IMR-90 (cell line): ENCODE results near the gene CDK6.

Experiments
- BHLHE40 ChIP-seq: fragments of 150-350 bp; IDR thresholded peaks from 2 replicates; pipeline ENCODE4 v1.6.1; 2016; ENCODE audit warnings: mild to moderate bottlenecking, low read depth, low read length
- CEBPB ChIP-seq: IDR thresholded peaks from 2 replicates; pipeline ENCODE4 v1.6.1; 2012; ENCODE audit warnings: low read depth, low read length, improper control_type of control experiment
- CHD1 ChIP-seq: IDR thresholded peaks from 2 replicates; pipeline ENCODE4 v1.6.1; 2012; ENCODE audit warnings: low read depth, low read length, improper control_type of control experiment
- FOS ChIP-seq: fragments of 150-350 bp; IDR thresholded peaks from 2 replicates; pipeline ENCODE4 v1.6.1; 2016; ENCODE audit warnings: low read depth, low read length
- MAFK ChIP-seq: IDR thresholded peaks from 2 replicates; pipeline ENCODE4 v1.6.1; 2012; ENCODE audit warnings: low read depth, low read length, improper control_type of control experiment
- NFE2L2 ChIP-seq: fragments of 150-350 bp; IDR thresholded peaks from 2 replicates; pipeline ENCODE4 v1.6.1; 2016; ENCODE audit warnings: low read depth, mild to moderate bottlenecking, low read length
- POLR2A ChIP-seq: IDR thresholded peaks from 2 replicates; pipeline ENCODE4 v1.6.1; 2012; ENCODE audit warnings: mild to moderate bottlenecking, low read depth, low read length
- RAD21 ChIP-seq: IDR thresholded peaks from 2 replicates; pipeline ENCODE4 v1.6.1; 2012; ENCODE audit warnings: low read length, improper control_type of control experiment
- RCOR1 ChIP-seq: IDR thresholded peaks from 2 replicates; pipeline ENCODE4 v1.6.1; 2012; ENCODE audit warnings: mild to moderate bottlenecking, low read length, improper control_type of control experiment; ENCODE audit not compliant: insufficient replicate concordance
- RFX5 ChIP-seq: IDR thresholded peaks from 2 replicates; pipeline ENCODE4 v1.8.0; 2012; ENCODE audit warnings: low read depth, mild to moderate bottlenecking, low read length, moderate library complexity
- SMC3 ChIP-seq: fragments of 150-350 bp; IDR thresholded peaks from 2 replicates; pipeline ENCODE4 v1.6.1; 2016; ENCODE audit warnings: low read depth, mild to moderate bottlenecking, antibody characterized with exemption, low read length, moderate library complexity
- TF ChIP-seq, protein P1 (sequence below): conservative IDR thresholded peaks from 2 replicates; pipeline ENCODE4 v1.5.1; 2012; ENCODE audit warnings: mild to moderate bottlenecking, low read depth, low read length, improper control_type of control experiment
- TF ChIP-seq, protein P2 (sequence below): fragments of 150-350 bp; IDR thresholded peaks from 2 replicates; pipeline ENCODE4 v1.6.1; 2017; ENCODE audit warnings: mild to moderate bottlenecking, antibody characterized with exemption, low read length, low read depth
- TF ChIP-seq, protein P3 (sequence below): fragments of 150-350 bp; IDR thresholded peaks from 2 replicates; pipeline ENCODE4 v1.6.1; 2016; ENCODE audit warnings: low read depth, mild to moderate bottlenecking, low read length, moderate library complexity, borderline replicate concordance

DNA sequence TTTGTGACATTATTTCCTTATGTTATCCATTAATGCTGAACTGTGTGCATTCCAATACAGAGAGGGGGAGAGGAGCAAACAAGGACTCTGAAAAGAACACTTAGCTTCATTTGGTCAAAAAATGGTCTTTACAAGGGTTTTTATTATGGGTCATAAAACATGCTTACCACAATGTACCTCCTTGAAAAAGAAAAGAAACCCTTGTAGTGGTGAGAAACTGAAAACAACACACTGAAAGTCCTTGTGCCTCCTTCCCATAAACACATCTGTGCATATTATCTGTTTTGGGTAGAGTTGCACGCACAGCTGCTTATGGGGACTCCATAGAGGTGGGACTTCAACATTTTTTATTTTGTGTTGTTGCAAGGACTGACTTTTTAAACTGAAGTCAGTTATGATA, 98.7 kb downstream of the CDK6 start:
- TF ChIP-seq, protein P1, sequence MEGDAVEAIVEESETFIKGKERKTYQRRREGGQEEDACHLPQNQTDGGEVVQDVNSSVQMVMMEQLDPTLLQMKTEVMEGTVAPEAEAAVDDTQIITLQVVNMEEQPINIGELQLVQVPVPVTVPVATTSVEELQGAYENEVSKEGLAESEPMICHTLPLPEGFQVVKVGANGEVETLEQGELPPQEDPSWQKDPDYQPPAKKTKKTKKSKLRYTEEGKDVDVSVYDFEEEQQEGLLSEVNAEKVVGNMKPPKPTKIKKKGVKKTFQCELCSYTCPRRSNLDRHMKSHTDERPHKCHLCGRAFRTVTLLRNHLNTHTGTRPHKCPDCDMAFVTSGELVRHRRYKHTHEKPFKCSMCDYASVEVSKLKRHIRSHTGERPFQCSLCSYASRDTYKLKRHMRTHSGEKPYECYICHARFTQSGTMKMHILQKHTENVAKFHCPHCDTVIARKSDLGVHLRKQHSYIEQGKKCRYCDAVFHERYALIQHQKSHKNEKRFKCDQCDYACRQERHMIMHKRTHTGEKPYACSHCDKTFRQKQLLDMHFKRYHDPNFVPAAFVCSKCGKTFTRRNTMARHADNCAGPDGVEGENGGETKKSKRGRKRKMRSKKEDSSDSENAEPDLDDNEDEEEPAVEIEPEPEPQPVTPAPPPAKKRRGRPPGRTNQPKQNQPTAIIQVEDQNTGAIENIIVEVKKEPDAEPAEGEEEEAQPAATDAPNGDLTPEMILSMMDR, result no peak
- TF ChIP-seq POLR2A, result no peak
- no peak for TF ChIP-seq RCOR1
- no peak for TF ChIP-seq NFE2L2
- TF ChIP-seq, protein P2, sequence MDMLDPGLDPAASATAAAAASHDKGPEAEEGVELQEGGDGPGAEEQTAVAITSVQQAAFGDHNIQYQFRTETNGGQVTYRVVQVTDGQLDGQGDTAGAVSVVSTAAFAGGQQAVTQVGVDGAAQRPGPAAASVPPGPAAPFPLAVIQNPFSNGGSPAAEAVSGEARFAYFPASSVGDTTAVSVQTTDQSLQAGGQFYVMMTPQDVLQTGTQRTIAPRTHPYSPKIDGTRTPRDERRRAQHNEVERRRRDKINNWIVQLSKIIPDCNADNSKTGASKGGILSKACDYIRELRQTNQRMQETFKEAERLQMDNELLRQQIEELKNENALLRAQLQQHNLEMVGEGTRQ, result no peak
- TF ChIP-seq SMC3, result no peak
- TF ChIP-seq MAFK, result no peak
- TF ChIP-seq, protein P3, sequence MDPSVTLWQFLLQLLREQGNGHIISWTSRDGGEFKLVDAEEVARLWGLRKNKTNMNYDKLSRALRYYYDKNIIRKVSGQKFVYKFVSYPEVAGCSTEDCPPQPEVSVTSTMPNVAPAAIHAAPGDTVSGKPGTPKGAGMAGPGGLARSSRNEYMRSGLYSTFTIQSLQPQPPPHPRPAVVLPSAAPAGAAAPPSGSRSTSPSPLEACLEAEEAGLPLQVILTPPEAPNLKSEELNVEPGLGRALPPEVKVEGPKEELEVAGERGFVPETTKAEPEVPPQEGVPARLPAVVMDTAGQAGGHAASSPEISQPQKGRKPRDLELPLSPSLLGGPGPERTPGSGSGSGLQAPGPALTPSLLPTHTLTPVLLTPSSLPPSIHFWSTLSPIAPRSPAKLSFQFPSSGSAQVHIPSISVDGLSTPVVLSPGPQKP, result no peak
- TF ChIP-seq RFX5, result no peak
- no peak for TF ChIP-seq RAD21
- TF ChIP-seq FOS, result no peak
- no peak for TF ChIP-seq BHLHE40
- no peak for TF ChIP-seq CEBPB
- TF ChIP-seq CHD1, result no peak
